K562 (cell line): Measurements from ENCODE around the gene PFN2. TPM values are rescaled to one million over a fixed set of nuclear protein-coding genes. Genes with fewer than 3 reads are reported as not detected.

ENCODE experiments used
- ATAC-seq: fragments of 200-7000 bp; cut with Tn5 transposase; 3 replicates; pipeline ENCODE4 v1.9.1; 2020; ENCODE audit warnings: moderate library complexity
- BruUV-seq: library from RNA; stranded (reverse); fragments of 400-500 nt; replicated peaks from 2 replicates; lab custom pipeline; 2021; lab: Mats Ljungman, UMichigan
- CTCF ChIA-PET: fragments of 300-600 bp; formaldehyde crosslinking; extraction: SDS; loops from one replicate; lab custom pipeline; 2021; ENCODE audit warnings: low intra/inter-chr PET ratio; lab: Yijun Ruan, JAX
- POLR2A ChIA-PET: fragments of 300-600, 350-650 bp; sonication (Branson Sonifier 250); formaldehyde crosslinking; extraction: SDS; loops from one replicate; lab custom pipeline; 2021; ENCODE audit warnings: antibody characterized with exemption, inconsistent platforms; lab: Yijun Ruan, JAX
- DNase-seq, 4 experiments: peaks; one replicate each; pipeline versions ENCODE4 v3.0.0 to v3.0.0-alpha.2; 2011 to 2018; ENCODE audit warnings: low spot score in 3 of 4, mixed read lengths in 3 of 4; ENCODE audit errors: extremely low read depth in 1 of 4
- FAIRE-seq: peaks from 2 replicates; lab custom pipeline; 2011; peaks lifted over from hg19 to GRCh38; lab: Jason Lieb, UNC
- H2AFZ ChIP-seq: 2 replicates; pipeline ENCODE4 v1.6.0; 2011; ENCODE audit warnings: low read depth, low read length, control low read depth, inconsistent platforms
- H3K27ac ChIP-seq: fragments of 200-600 bp; 3 replicates; pipeline ENCODE4 v1.8.0; 2011; ENCODE audit warnings: low read depth, mild to moderate bottlenecking, control low read depth, inconsistent platforms, low read length, moderate library complexity, mixed read lengths; ENCODE audit errors: extremely low read depth
- H3K27me3 ChIP-seq, 2 experiments: fragments of 300-600 bp in 1 of 2; 2 replicates in 1 of 2; 3 replicates in 1 of 2; pipeline versions ENCODE4 v1.6.0 to v1.8.0; 2011; ENCODE audit warnings: inconsistent platforms in 2 of 2, low read length in 2 of 2, mild to moderate bottlenecking in 1 of 2, mixed read lengths in 1 of 2, moderate library complexity in 1 of 2; ENCODE audit not compliant: control insufficient read depth in 2 of 2, insufficient read depth in 2 of 2
- H3K36me3 ChIP-seq: fragments of 300-600 bp; 3 replicates; pipeline ENCODE4 v1.8.0; 2011; ENCODE audit warnings: mild to moderate bottlenecking, low read length, inconsistent platforms; ENCODE audit not compliant: control insufficient read depth, insufficient read depth
- H3K4me1 ChIP-seq, 2 experiments: fragments of 200-600 bp in 1 of 2; replicated peaks in 1 of 2; 2 replicates in 1 of 2; 3 replicates in 1 of 2; pipeline versions ENCODE4 v1.5.1 to v1.8.0; 2011; ENCODE audit warnings: inconsistent platforms in 2 of 2, low read length in 2 of 2, mild to moderate bottlenecking in 1 of 2, mixed read lengths in 1 of 2, moderate library complexity in 1 of 2; ENCODE audit not compliant: control insufficient read depth in 2 of 2, insufficient read depth in 2 of 2
- H3K4me2 ChIP-seq: 2 replicates; pipeline ENCODE4 v1.6.1; 2011; ENCODE audit warnings: low read length, control low read depth, inconsistent platforms, mixed read lengths; ENCODE audit not compliant: insufficient read depth
- H3K4me3 ChIP-seq: fragments of 200-600 bp; sonication (generic), shearing (Covaris generic); 2 replicates; pipeline ENCODE4 v1.5.1; 2016; ENCODE audit warnings: control low read depth, inconsistent platforms
- H3K79me2 ChIP-seq: fragments of 200-600 bp; 3 replicates; pipeline ENCODE4 v1.8.0; 2011; ENCODE audit warnings: low read length, inconsistent platforms; ENCODE audit not compliant: control insufficient read depth, insufficient read depth
- H3K9ac ChIP-seq, 2 experiments: 2 replicates each; pipeline versions ENCODE4 v1.6.0 to v1.6.1; 2011; ENCODE audit warnings: low read depth in 2 of 2, low read length in 2 of 2, control low read depth in 1 of 2, inconsistent platforms in 1 of 2, mild to moderate bottlenecking in 1 of 2, mixed read lengths in 1 of 2; ENCODE audit not compliant: insufficient read depth in 1 of 2
- H3K9me1 ChIP-seq: one replicate; pipeline ENCODE4 v1.6.0; 2011; ENCODE audit warnings: inconsistent platforms, mild to moderate bottlenecking, low read length, moderate library complexity; ENCODE audit not compliant: control insufficient read depth, insufficient read depth
- H3K9me3 ChIP-seq: replicated peaks from 2 replicates; pipeline ENCODE4 v1.5.1; 2011; ENCODE audit warnings: low read depth, low read length, inconsistent platforms; ENCODE audit not compliant: control insufficient read depth, insufficient read depth
- H4K20me1 ChIP-seq: replicated peaks from 2 replicates; pipeline ENCODE4 v1.6.1; 2011; ENCODE audit warnings: low read length, inconsistent platforms, mixed read lengths; ENCODE audit not compliant: control insufficient read depth, insufficient read depth
- ARNT ChIP-seq, 2 experiments: fragments of 450-650 bp; IDR thresholded peaks; 2 replicates each; pipeline ENCODE4 v1.6.1; 2016; ENCODE audit warnings: mild to moderate bottlenecking in 1 of 2
- ATF1 ChIP-seq, 2 experiments: fragments of 450-650 bp in 1 of 2; IDR thresholded peaks; 2 replicates each; pipeline ENCODE4 v1.6.1; 2016; ENCODE audit warnings: missing compliant biosample characterization in 1 of 2, missing genetic modification characterization in 1 of 2
- ATF4 ChIP-seq: fragments of 450-650 bp; formaldehyde crosslinking; IDR thresholded peaks from 2 replicates; pipeline ENCODE4 v1.4.0; 2022; ENCODE audit warnings: mild to moderate bottlenecking, moderate library complexity
- BCOR ChIP-seq: fragments of 450-650 bp; IDR thresholded peaks from 2 replicates; pipeline ENCODE4 v1.6.1; 2016
- ELF1 ChIP-seq: fragments of 200-800 bp; sonication (Bioruptor generic); IDR thresholded peaks from 2 replicates; pipeline ENCODE4 v1.6.1; 2016; ENCODE audit warnings: missing genetic modification characterization, missing compliant biosample characterization
- HEY1 ChIP-seq: fragments of 250-450 bp; sonication (Bioruptor Pico); IDR thresholded peaks from 2 replicates; pipeline ENCODE4 v1.5.0; 2020; ENCODE audit warnings: mild to moderate bottlenecking, moderate library complexity, borderline replicate concordance
- MCM7 ChIP-seq, 2 experiments: fragments of 450-650 bp; IDR thresholded peaks; 2 replicates each; pipeline ENCODE4 v1.6.1; 2016 to 2018
- TAF1 ChIP-seq: IDR thresholded peaks from 2 replicates; pipeline ENCODE4 v1.6.1; 2011; ENCODE audit warnings: mild to moderate bottlenecking, low read length, moderate library complexity; ENCODE audit not compliant: insufficient read depth, control insufficient read depth, severe bottlenecking; ENCODE audit errors: extremely low read depth
- ZBTB34 ChIP-seq: fragments of 250-450 bp; sonication (Bioruptor Pico); IDR thresholded peaks from 2 replicates; pipeline ENCODE4 v1.8.0; 2021; ENCODE audit warnings: mild to moderate bottlenecking, moderate library complexity
- ZNF23 ChIP-seq: fragments of 250-450 bp; sonication (Bioruptor Pico); IDR thresholded peaks from 2 replicates; pipeline ENCODE4 v1.4.0; 2020; ENCODE audit warnings: mild to moderate bottlenecking
- WGBS: fragments of 100-300 bp; shearing (Covaris generic); methylation state at CpG from one replicate; pipeline ENCODE4 v1.1.6; 2016; ENCODE audit warnings: low coverage, mixed read lengths; ENCODE audit not compliant: insufficient coverage; ENCODE audit errors: missing lambda C conversion rate; 5-methylcytosine and 5-hydroxymethylcytosine counted together
- in situ Hi-C: fragments of 300-500 bp; cut with MboI; formaldehyde crosslinking; loops from 4 replicates; pipeline ENCODE4 v1.15.0; 2018; ENCODE audit warnings: inconsistent platforms, mixed read lengths
- intact Hi-C: fragments of 100-400 bp; cut with micrococcal nuclease; formaldehyde crosslinking; loops from 2 replicates; pipeline ENCODE4 v1.14.2; 2022
- polyA plus RNA-seq, 8 experiments: library from polyadenylated mRNA; depleted of rRNA in 4 of 8; stranded (reverse) in 5 of 8; unstranded in 3 of 8; fragments of >200 nt; fragmentation: Nextera tagmentation in 2 of 8; fragmentation: Illumina TruSeq in 1 of 8; extraction: Ambion mirVana in 2 of 8; extraction: Trizol in 1 of 8; gene quantifications; 2 replicates each; pipeline versions ENCODE4 v1.2.1 to v1.2.3, GENCODE V29; 2011 to 2014; ENCODE audit warnings: inconsistent platforms in 1 of 8, missing spikeins in 1 of 8
- total RNA-seq, 7 experiments: library from RNA; depleted of rRNA in 6 of 7; stranded (reverse); fragments of >200 nt in 6 of 7; fragmentation: Illumina TruSeq in 2 of 7; extraction: Trizol in 2 of 7; gene quantifications; 2 replicates each; pipeline versions ENCODE4 v1.2.1 to v1.2.3, GENCODE V29; 2011 to 2021; ENCODE audit warnings: low replicate concordance in 1 of 7
- TF ChIP-seq, protein P1 (sequence below): sonication (generic); formaldehyde crosslinking; IDR thresholded peaks from 2 replicates; pipeline ENCODE4 v1.8.1; 2023; ENCODE audit warnings: mild to moderate bottlenecking, missing genetic modification reagents
- TF ChIP-seq, protein P2 (sequence below): fragments of 250-450 bp; sonication (Bioruptor Pico); IDR thresholded peaks from 2 replicates; pipeline ENCODE4 v1.8.0; 2022; ENCODE audit warnings: inconsistent platforms

Gene PFN2
- total and polyA plus RNA-seq, 9 of the 15 experiments (the other 6 are each of a cell fraction or from before 2014, with no cell fraction given) = 0.14 to 0.86 (median 0.35) TPM

GRCh38 chr3:149949181-149949580 is 21.5 kb downstream of the PFN2 start:
- Histone ChIP-seq H3K4me1 (no peaks in the 10 kb centered on the region), H4K20me1 (no peaks in the 10 kb centered on the region), H3K4me3 (no peak overlapping the region), H3K4me2 (no peak overlapping the region), H3K9me3 (no peaks in the 10 kb centered on the region), H3K36me3 (no peaks in the 10 kb centered on the region), H3K9ac (no peak overlapping the region), H2AFZ (no peak overlapping the region), H3K27me3 (no peaks in the 10 kb centered on the region), H3K9me1 (no peaks in the 10 kb centered on the region), H3K79me2 (no peaks in the 10 kb centered on the region), H3K27ac (no peak overlapping the region)
- CTCF ChIA-PET = no interaction called here
- 73% methylated on average over 2 of the region's 2 CpGs for WGBS
- TF ChIP-seq ZNF23 (no peak), ATF1 (CRISPR knock-in tag; IDR thresholded peaks at IDR 0.05) (no peak), ATF1 (tag; IDR thresholded peaks at IDR 0.05) (no peak), MCM7 (IDR thresholded peaks at IDR 0.05) (no peak), ATF4 (CRISPR knock-in tag) (no peak), ELF1 (tag) (no peak), ARNT (IDR thresholded peaks at IDR 0.05) (no peak), HEY1 (CRISPR knock-in tag) (no peak), BCOR (no peak), TAF1 (no peak), ZBTB34 (CRISPR knock-in tag) (no peak)
- TF ChIP-seq, protein P1, sequence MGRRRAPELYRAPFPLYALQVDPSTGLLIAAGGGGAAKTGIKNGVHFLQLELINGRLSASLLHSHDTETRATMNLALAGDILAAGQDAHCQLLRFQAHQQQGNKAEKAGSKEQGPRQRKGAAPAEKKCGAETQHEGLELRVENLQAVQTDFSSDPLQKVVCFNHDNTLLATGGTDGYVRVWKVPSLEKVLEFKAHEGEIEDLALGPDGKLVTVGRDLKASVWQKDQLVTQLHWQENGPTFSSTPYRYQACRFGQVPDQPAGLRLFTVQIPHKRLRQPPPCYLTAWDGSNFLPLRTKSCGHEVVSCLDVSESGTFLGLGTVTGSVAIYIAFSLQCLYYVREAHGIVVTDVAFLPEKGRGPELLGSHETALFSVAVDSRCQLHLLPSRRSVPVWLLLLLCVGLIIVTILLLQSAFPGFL (CRISPR knock-in tag) = no peak
- TF ChIP-seq, protein P2, sequence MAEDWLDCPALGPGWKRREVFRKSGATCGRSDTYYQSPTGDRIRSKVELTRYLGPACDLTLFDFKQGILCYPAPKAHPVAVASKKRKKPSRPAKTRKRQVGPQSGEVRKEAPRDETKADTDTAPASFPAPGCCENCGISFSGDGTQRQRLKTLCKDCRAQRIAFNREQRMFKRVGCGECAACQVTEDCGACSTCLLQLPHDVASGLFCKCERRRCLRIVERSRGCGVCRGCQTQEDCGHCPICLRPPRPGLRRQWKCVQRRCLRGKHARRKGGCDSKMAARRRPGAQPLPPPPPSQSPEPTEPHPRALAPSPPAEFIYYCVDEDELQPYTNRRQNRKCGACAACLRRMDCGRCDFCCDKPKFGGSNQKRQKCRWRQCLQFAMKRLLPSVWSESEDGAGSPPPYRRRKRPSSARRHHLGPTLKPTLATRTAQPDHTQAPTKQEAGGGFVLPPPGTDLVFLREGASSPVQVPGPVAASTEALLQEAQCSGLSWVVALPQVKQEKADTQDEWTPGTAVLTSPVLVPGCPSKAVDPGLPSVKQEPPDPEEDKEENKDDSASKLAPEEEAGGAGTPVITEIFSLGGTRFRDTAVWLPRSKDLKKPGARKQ (CRISPR knock-in tag) = no peak
- no TSS peak for BruUV-seq
- intact Hi-C loops (no loop called here), in situ Hi-C loops (no loop called here)
- POLR2A ChIA-PET = no interaction called here
- FAIRE-seq (no peak), DNase-seq (no peak), ATAC-seq (no peak)
